NCI-H1417 (cell line): ENCODE data around the gene LRRC63.
A peak's percentile ranks its signal among the peaks of the same experiment; 100 is the strongest.

ENCODE experiments used
- DNase-seq, 3 experiments: peaks; one replicate each; lab custom pipeline; 2025; lab: John Stamatoyannopoulos, UW

Gene LRRC63

GRCh38 chr13:46313024-46313423, 101.3 kb downstream of the LRRC63 start:
- no peak for DNase-seq

GRCh38 chr13:46313432-46314257, 101.9 kb downstream of the LRRC63 start:
- no peak for DNase-seq

- DNase-seq, result no peak
These were observed 102.9 kb downstream of the LRRC63 start for GRCh38 chr13:46314587-46314986.

- DNase-seq, result no peak
These were observed 103.3 kb downstream of the LRRC63 start for GRCh38 chr13:46315036-46315435.

GRCh38 chr13:46315491-46316075, 103.9 kb downstream of the LRRC63 start:
- no peak for DNase-seq

GRCh38 chr13:46317120-46317519, 105.4 kb downstream of the LRRC63 start:
- no peak for DNase-seq

GRCh38 chr13:46318986-46319385, 107.3 kb downstream of the LRRC63 start:
- DNase-seq, result no peak

- DNase-seq, result no peak
These were observed 108.7 kb downstream of the LRRC63 start for GRCh38 chr13:46320406-46320805.

- no peak for DNase-seq
These were observed 109.1 kb downstream of the LRRC63 start for GRCh38 chr13:46320821-46321220.

GRCh38 chr13:46321494-46322225, 109.9 kb downstream of the LRRC63 start:
- DNase-seq, result peak; percentile 31 to 65 (median 51)

- DNase-seq, result no peak
These were observed 113.2 kb downstream of the LRRC63 start for GRCh38 chr13:46324976-46325375.
